DOHH2 (cell line): ENCODE results near the gene LIMK2.
"Not testable (repeated sequence)": the region's sequence is repeated elsewhere in the genome, so short reads cannot be mapped to it uniquely, and the experiment has no call there.

ENCODE experiments used
- H3F3A ChIP-seq: fragments of 200-600 bp; sonication (generic), shearing (Covaris generic); 2 replicates; pipeline ENCODE4 v1.6.0; 2016; ENCODE audit warnings: antibody characterized with exemption, mild to moderate bottlenecking; ENCODE audit not compliant: control insufficient read depth, insufficient read depth
- H3K27ac ChIP-seq: fragments of 200-600 bp; sonication (generic); 2 replicates; pipeline ENCODE4 v1.5.1; 2014; ENCODE audit warnings: low read depth, mild to moderate bottlenecking, low read length, moderate library complexity
- H3K27me3 ChIP-seq: fragments of 200-600 bp; sonication (generic); 2 replicates; pipeline ENCODE4 v1.6.1; 2014; ENCODE audit warnings: mild to moderate bottlenecking, low read length, mixed read lengths; ENCODE audit not compliant: control insufficient read depth
- H3K36me3 ChIP-seq: fragments of 200-600 bp; sonication (generic); 2 replicates; pipeline ENCODE4 v1.6.1; 2014; ENCODE audit warnings: mild to moderate bottlenecking, low read length, moderate library complexity, mixed read lengths; ENCODE audit not compliant: control insufficient read depth
- H3K4me1 ChIP-seq: fragments of 200-600 bp; sonication (generic); 2 replicates; pipeline ENCODE4 v1.6.1; 2014; ENCODE audit warnings: mild to moderate bottlenecking, low read length, mixed read lengths; ENCODE audit not compliant: control insufficient read depth
- H3K4me2 ChIP-seq: fragments of 200-600 bp; sonication (generic); 2 replicates; pipeline ENCODE4 v1.6.0; 2014; ENCODE audit warnings: mild to moderate bottlenecking, low read length, moderate library complexity
- H3K4me3 ChIP-seq: fragments of 200-600 bp; sonication (generic); 2 replicates; pipeline ENCODE4 v1.5.1; 2014; ENCODE audit warnings: mild to moderate bottlenecking, low read length, mixed read lengths
- H3K79me2 ChIP-seq: fragments of 200-600 bp; sonication (generic); 2 replicates; pipeline ENCODE4 v1.6.1; 2014; ENCODE audit warnings: mild to moderate bottlenecking, low read length, mixed read lengths; ENCODE audit not compliant: control insufficient read depth
- H3K9me2 ChIP-seq: fragments of 200-600 bp; sonication (generic); replicated peaks from 2 replicates; pipeline ENCODE4 v1.6.1; 2014; ENCODE audit warnings: mild to moderate bottlenecking, low read length, mixed read lengths; ENCODE audit not compliant: control insufficient read depth
- H3K9me3 ChIP-seq: fragments of 200-600 bp; sonication (generic); 2 replicates; pipeline ENCODE4 v1.6.1; 2014; ENCODE audit warnings: antibody characterized with exemption, low read length, mixed read lengths; ENCODE audit not compliant: control insufficient read depth, insufficient read depth
- H4K20me1 ChIP-seq: fragments of 200-600 bp; sonication (generic); 2 replicates; pipeline ENCODE4 v1.6.0; 2014; ENCODE audit warnings: low read depth, mild to moderate bottlenecking, antibody characterized with exemption, low read length, moderate library complexity; ENCODE audit not compliant: control insufficient read depth, insufficient read depth
- EZH2phosphoT487 ChIP-seq: fragments of 200-600 bp; sonication (generic); IDR thresholded peaks from 2 replicates; pipeline ENCODE4 v1.6.1; 2017; ENCODE audit warnings: borderline replicate concordance, mild to moderate bottlenecking, antibody characterized with exemption, low read length, moderate library complexity, mixed read lengths
- TF ChIP-seq, protein P1 (sequence below): fragments of 200-600 bp; sonication (generic); IDR thresholded peaks from one replicate; pipeline ENCODE4 v1.5.1; 2014; ENCODE audit warnings: antibody characterized with exemption, mild to moderate bottlenecking, low read depth, low read length; ENCODE audit not compliant: poor library complexity, severe bottlenecking

Gene LIMK2

DNA sequence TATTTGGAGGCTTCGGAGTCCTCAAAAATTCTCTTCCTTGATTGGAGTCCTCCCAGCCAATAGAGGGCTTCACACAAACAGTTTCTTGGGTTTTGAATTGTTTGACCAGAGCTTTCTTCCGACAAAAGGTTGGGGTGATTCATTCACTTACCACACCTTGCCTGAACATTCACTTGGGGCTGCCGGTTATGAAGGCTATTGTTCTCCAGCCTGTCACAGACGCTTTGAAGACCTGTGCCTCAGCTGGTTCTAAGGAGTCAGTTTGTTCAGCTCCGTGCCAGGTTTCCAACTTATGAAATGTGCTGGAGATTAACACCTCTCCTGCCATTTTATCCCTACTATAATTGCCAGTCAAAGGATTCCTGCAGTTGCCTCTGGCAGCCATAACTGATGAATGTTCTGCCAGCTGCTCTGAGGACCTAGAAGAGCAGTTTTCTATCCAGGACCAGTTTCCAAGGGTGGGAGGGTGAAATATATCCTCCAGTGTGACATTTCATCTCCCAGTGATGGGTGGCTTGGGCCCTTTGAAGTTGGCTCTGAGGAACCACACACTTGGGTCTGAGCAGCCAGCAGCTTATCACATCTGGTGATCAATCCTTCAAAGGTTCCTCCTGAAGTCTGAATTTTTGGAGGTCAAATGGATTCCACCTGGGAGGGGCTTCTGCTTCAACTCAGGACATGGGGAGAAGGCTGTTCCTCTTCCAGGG lies 31.4 kb downstream of the LIMK2 start:
- H3K4me2 ChIP-seq: no peak overlapping the region
- TF ChIP-seq, protein P1, sequence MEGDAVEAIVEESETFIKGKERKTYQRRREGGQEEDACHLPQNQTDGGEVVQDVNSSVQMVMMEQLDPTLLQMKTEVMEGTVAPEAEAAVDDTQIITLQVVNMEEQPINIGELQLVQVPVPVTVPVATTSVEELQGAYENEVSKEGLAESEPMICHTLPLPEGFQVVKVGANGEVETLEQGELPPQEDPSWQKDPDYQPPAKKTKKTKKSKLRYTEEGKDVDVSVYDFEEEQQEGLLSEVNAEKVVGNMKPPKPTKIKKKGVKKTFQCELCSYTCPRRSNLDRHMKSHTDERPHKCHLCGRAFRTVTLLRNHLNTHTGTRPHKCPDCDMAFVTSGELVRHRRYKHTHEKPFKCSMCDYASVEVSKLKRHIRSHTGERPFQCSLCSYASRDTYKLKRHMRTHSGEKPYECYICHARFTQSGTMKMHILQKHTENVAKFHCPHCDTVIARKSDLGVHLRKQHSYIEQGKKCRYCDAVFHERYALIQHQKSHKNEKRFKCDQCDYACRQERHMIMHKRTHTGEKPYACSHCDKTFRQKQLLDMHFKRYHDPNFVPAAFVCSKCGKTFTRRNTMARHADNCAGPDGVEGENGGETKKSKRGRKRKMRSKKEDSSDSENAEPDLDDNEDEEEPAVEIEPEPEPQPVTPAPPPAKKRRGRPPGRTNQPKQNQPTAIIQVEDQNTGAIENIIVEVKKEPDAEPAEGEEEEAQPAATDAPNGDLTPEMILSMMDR: no peak
- TF ChIP-seq EZH2phosphoT487: no peak

DNA sequence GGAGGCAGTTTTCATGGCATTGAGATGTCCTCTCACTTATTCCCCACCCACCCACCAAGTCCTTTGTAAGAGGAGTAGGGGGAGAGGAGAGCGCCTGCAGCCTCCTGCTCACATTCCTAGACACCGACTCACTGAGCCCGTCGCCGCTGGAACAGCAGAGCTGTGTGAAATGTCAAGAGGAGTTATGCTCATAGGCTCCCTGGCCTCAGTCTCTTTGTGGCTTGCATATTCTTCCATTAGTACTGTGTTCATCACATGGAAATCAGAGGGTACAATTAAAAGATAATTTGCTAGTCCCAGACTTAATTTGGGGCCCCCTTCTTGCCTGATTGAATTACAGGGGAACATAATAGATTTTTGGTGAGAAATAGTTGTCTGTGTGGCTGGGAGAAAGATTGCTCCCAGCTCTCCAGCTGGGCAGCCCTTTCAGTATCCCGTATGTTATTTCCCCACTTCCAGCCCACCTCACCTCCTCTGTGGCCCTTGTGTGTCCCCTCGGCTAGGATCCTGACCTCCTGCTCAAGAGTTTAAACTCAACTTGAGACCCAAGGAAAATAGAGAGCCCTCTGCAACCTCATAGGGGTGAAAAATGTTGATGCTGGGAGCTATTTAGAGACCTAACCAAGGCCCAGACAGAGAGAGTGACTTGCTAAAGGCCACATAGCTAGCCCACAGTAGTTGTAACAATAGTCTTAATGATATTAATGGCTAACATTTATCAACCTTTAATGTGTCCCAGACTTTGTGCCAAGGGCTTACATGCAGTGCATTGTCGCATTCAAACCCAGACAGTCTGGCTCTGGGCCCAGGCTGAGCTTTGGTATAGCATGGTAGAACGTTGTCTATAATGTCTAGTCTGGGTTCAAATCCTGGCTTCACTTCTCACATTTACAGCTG lies 32.2 kb downstream of the LIMK2 start:
- Histone ChIP-seq H3K4me3 (no peak overlapping the region), H3K4me1 (no peaks in the 10 kb centered on the region), H3K27me3 (no peaks in the 10 kb centered on the region), H3K79me2 (peaks cover 32% of the 10 kb centered on the region), H4K20me1 (0 out of 2 replicates have a peak, but pooled peaks cover 3% of the 10 kb centered on the region), H3K4me2 (no peak overlapping the region), H3K9me2 (no peaks in the 10 kb centered on the region), H3K36me3 (peaks cover 19% of the 10 kb centered on the region; the same call in 1 of the 2 replicates), H3K9me3 (no peaks in the 10 kb centered on the region), H3K27ac (no peak overlapping the region), H3F3A (no peaks in the 10 kb centered on the region)
- TF ChIP-seq, protein P1: no peak
- TF ChIP-seq EZH2phosphoT487: no peak

More for the DNA sequence above, 31.4 kb downstream of the LIMK2 start:
- no peaks in the 10 kb centered on the region for H3F3A ChIP-seq
- H3K9me2 ChIP-seq: no peaks in the 10 kb centered on the region
- H3K36me3 ChIP-seq: peaks cover 19% of the 10 kb centered on the region; the same call in 1 of the 2 replicates
- H3K79me2 ChIP-seq: peaks cover 40% of the 10 kb centered on the region
- H3K27me3 ChIP-seq: no peaks in the 10 kb centered on the region
- 0 out of 2 replicates have a peak, but pooled peaks cover 3% of the 10 kb centered on the region for H4K20me1 ChIP-seq
- no peak overlapping the region for H3K4me3 ChIP-seq
- no peaks in the 10 kb centered on the region for H3K4me1 ChIP-seq
- no peak overlapping the region for H3K27ac ChIP-seq
- H3K9me3 ChIP-seq: no peaks in the 10 kb centered on the region

DNA sequence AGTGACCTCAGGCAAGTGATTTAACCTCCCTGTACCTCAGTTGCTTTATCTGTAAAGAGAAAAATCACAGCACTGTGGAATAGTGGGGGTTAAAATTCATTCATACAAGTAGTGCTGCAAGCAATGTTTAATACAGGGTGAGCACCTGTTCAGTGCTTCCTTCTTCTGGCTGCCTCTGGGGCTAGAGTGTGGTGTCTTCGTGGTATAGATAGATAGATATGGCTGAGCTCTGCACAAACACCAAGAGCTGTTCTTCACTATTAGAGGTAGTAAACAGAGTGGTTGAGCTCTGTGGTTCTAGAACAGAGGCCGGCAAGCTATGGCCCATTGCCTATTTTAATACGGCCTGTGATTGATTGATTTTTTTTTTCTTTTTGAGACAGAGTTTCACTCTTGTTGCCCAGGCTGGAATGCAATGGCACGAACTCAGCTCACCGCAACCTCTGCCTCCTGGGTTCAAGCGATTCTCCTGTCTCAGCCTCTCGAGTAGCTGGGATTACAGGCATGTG lies 32.9 kb downstream of the LIMK2 start:
- TF ChIP-seq, protein P1: no peak
- no peak for TF ChIP-seq EZH2phosphoT487
- Histone ChIP-seq H3K4me3 (no peak overlapping the region), H3K9me2 (no peaks in the 10 kb centered on the region), H3K27me3 (no peaks in the 10 kb centered on the region), H3K4me2 (no peak overlapping the region), H3K9me3 (no peaks in the 10 kb centered on the region), H4K20me1 (peaks cover 5% of the 10 kb centered on the region; the same call in 1 of the 2 replicates), H3K27ac (no peak overlapping the region), H3F3A (no peaks in the 10 kb centered on the region), H3K79me2 (peaks cover 27% of the 10 kb centered on the region), H3K4me1 (no peaks in the 10 kb centered on the region), H3K36me3 (peaks cover 19% of the 10 kb centered on the region; the same call in 1 of the 2 replicates)

DNA sequence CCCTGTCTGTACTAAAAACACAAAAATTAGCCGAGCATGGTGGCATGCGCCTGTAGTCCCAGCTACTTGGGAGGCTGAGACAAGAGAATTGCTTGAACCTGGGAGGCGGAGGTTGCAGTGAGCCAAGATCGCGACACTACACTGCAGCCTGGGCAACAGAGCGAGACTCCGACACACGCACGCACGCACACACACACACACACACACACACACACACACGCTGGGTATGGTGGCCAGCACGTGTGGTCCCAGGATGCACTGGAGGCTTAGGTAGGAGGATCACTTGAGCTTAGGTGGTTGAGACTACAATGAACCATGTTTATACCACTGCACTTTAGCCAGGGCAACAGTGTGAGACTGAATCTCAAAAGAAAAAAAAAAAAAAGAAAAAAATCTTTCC lies 33.9 kb downstream of the LIMK2 start:
- not testable (repeated sequence) for H4K20me1 ChIP-seq, H3K27ac ChIP-seq, H3K4me1 ChIP-seq, H3K4me2 ChIP-seq, H3K9me3 ChIP-seq, H3K4me3 ChIP-seq, H3F3A ChIP-seq, H3K9me2 ChIP-seq, H3K27me3 ChIP-seq
- Histone ChIP-seq H3K36me3 (peaks cover 18% of the 10 kb centered on the region; the same call in 1 of the 2 replicates), H3K79me2 (peaks cover 24% of the 10 kb centered on the region)
